Right lobe of liver (tissue), 4 donors: ENCODE data around the gene ESPN.

ENCODE experiments used
- CTCF ChIP-seq, 4 donors: fragments of 200-600 bp in 3 of 4; fragments of 450-650 bp in 1 of 4; IDR thresholded peaks; one replicate each; pipeline versions ENCODE4 v1.5.1 to v1.8.0; 2016 to 2022; ENCODE audit warnings: antibody characterized with exemption in 4 of 4, mild to moderate bottlenecking in 2 of 4
- POLR2A ChIP-seq: fragments of 450-650 bp; IDR thresholded peaks from one replicate; pipeline ENCODE4 v1.6.1; 2017; ENCODE audit warnings: antibody characterized with exemption, mild to moderate bottlenecking
- donor health status: DM: no; HTN: no; CAD: no.
- donor health status: DM: no; HTN: no; CAD: no.
- donor health status: DM: no; HTN: yes; CAD: no.

GRCh38 chr1:6386371-6386949 lies 38.1 kb upstream of the ESPN start:
- TF ChIP-seq CTCF (IDR thresholded peaks at IDR 0.05) = no peak
- no peak for TF ChIP-seq POLR2A
